Measurements from ENCODE around the gene RELB.

Gene RELB

GRCh38 chr19:45078390-45079062 lies 77.3 kb downstream of the RELB start:
- no peak for DNase-seq (ENCODE audit: low read depth in 2 of 3, low spot score in 1 of 3)

- peak; percentile 66 to 83 (median 74) for DNase-seq (ENCODE audit: low read depth in 2 of 3, low spot score in 1 of 3)
Observed at GRCh38 chr19:45079063-45079910, 78.0 kb downstream of the RELB start, which contains the start of gene GEMIN7. Gene GEMIN7, plus strand, starts transcription at chr19:45079260. Its CDS starts 10,855 bp downstream, at chr19:45090115.

- DNase-seq (ENCODE audit: low read depth in 2 of 3, low spot score in 1 of 3), result no peak
Observed at GRCh38 chr19:45079911-45080370, 78.7 kb downstream of the RELB start.

GRCh38 chr19:45082170-45082569 lies 80.9 kb downstream of the RELB start:
- no peak for DNase-seq (ENCODE audit: low read depth in 2 of 3, low spot score in 1 of 3)

GRCh38 chr19:45086480-45086879 lies 85.2 kb downstream of the RELB start:
- no peak for DNase-seq (ENCODE audit: low read depth in 2 of 3, low spot score in 1 of 3)

GRCh38 chr19:45087531-45087930 lies 86.3 kb downstream of the RELB start:
- no peak for DNase-seq (ENCODE audit: low read depth in 2 of 3, low spot score in 1 of 3)

Data from stimulated activated CD4-positive, alpha-beta T cell treated with anti-CD3 and anti-CD28 coated beads, Interleukin-12 subunit alpha, Interleukin-12 subunit beta, amount 100 ng/mL, for 48 hours (primary cell).